IMR-90 (cell line): ENCODE data around the gene OR51F2. TPM values are rescaled to one million over a fixed set of nuclear protein-coding genes. Genes with fewer than 3 reads are reported as not detected.

Source experiments
- ATAC-seq: fragments of 200-7000 bp; cut with Tn5 transposase; 2 replicates; pipeline ENCODE4 v1.9.1; 2020; ENCODE audit warnings: low read depth, mild to moderate bottlenecking, moderate library complexity
- Bru-seq: library from RNA; stranded (reverse); fragments of 400-500 nt; gene quantifications from one replicate; lab custom pipeline; 2021; lab: Mats Ljungman, UMichigan
- BruChase-seq, 2 experiments: library from RNA; stranded (reverse); fragments of 400-500 nt; gene quantifications; one replicate each; lab custom pipeline; 2021; lab: Mats Ljungman, UMichigan
- BruUV-seq: library from RNA; stranded (reverse); fragments of 400-500 nt; replicated peaks from 2 replicates; lab custom pipeline; 2021; lab: Mats Ljungman, UMichigan
- CTCF ChIA-PET: fragments of 300-600 bp; formaldehyde crosslinking; extraction: SDS; loops from one replicate; lab custom pipeline; 2021; ENCODE audit warnings: antibody characterized with exemption; lab: Yijun Ruan, JAX
- POLR2A ChIA-PET: fragments of 300-600 bp; sonication (Branson Sonifier 250); formaldehyde crosslinking; loops from one replicate; lab custom pipeline; 2022; ENCODE audit warnings: antibody characterized with exemption; ENCODE audit not compliant: unreplicated experiment; lab: Charles Lee
- DNase-seq: peaks from one replicate; pipeline ENCODE4 v3.0.0; 2013
- H2AFZ ChIP-seq: replicated peaks from 2 replicates; pipeline ENCODE3; 2013; ENCODE audit warnings: low read length, mild to moderate bottlenecking; ENCODE audit not compliant: poor library complexity
- H2AK5ac ChIP-seq: 2 replicates; pipeline ENCODE4 v1.6.1; 2013; ENCODE audit warnings: low read depth, low read length, inconsistent platforms
- H2AK9ac ChIP-seq: replicated peaks from 2 replicates; pipeline ENCODE3; 2013; ENCODE audit warnings: mild to moderate bottlenecking, low read depth, low read length, moderate library complexity; ENCODE audit not compliant: poor library complexity
- H2BK120ac ChIP-seq: 2 replicates; pipeline ENCODE4 v1.6.1; 2013; ENCODE audit warnings: low read depth, low read length, inconsistent platforms
- H2BK15ac ChIP-seq: 3 replicates; pipeline ENCODE4 v1.6.1; 2013; ENCODE audit warnings: low read depth, low read length, inconsistent platforms
- H2BK20ac ChIP-seq: 2 replicates; pipeline ENCODE4 v1.6.1; 2013; ENCODE audit warnings: low read depth, mild to moderate bottlenecking, inconsistent platforms, low read length, moderate library complexity
- H2BK5ac ChIP-seq: 2 replicates; pipeline ENCODE4 v1.6.1; 2013; ENCODE audit warnings: mild to moderate bottlenecking, low read depth, low read length, inconsistent platforms; ENCODE audit not compliant: poor library complexity, severe bottlenecking
- H3K14ac ChIP-seq: replicated peaks from 2 replicates; pipeline ENCODE4 v1.6.1; 2013; ENCODE audit warnings: low read depth, low read length, inconsistent platforms
- H3K18ac ChIP-seq: 2 replicates; pipeline ENCODE4 v1.6.1; 2013; ENCODE audit warnings: low read depth, low read length, control low read depth
- H3K23ac ChIP-seq: 2 replicates; pipeline ENCODE4 v1.6.1; 2013; ENCODE audit warnings: low read depth, low read length, inconsistent platforms
- H3K27ac ChIP-seq: 2 replicates; pipeline ENCODE4 v1.5.1; 2013; ENCODE audit warnings: mild to moderate bottlenecking, control low read depth, low read length; ENCODE audit not compliant: insufficient read depth
- H3K27me3 ChIP-seq: 2 replicates; pipeline ENCODE4 v1.6.1; 2013; ENCODE audit warnings: low read length; ENCODE audit not compliant: control insufficient read depth, insufficient read depth
- H3K36me3 ChIP-seq: 2 replicates; pipeline ENCODE4 v1.6.1; 2013; ENCODE audit warnings: low read length, mixed read lengths; ENCODE audit not compliant: control insufficient read depth, insufficient read depth
- H3K4ac ChIP-seq: 2 replicates; pipeline ENCODE4 v1.6.1; 2013; ENCODE audit warnings: low read depth, low read length, inconsistent platforms
- H3K4me1 ChIP-seq: 2 replicates; pipeline ENCODE4 v1.6.1; 2013; ENCODE audit warnings: low read length, mixed read lengths; ENCODE audit not compliant: control insufficient read depth, insufficient read depth
- H3K4me2 ChIP-seq: 2 replicates; pipeline ENCODE4 v1.6.1; 2013; ENCODE audit warnings: low read depth, mild to moderate bottlenecking, control low read depth, low read length, moderate library complexity
- H3K4me3 ChIP-seq: 2 replicates; pipeline ENCODE4 v1.5.1; 2013; ENCODE audit warnings: low read depth, mild to moderate bottlenecking, control low read depth, low read length, moderate library complexity; ENCODE audit not compliant: insufficient read depth
- H3K56ac ChIP-seq: 2 replicates; pipeline ENCODE4 v1.6.1; 2013; ENCODE audit warnings: low read length, inconsistent platforms; ENCODE audit not compliant: insufficient read depth; ENCODE audit errors: extremely low read depth
- H3K79me1 ChIP-seq, 2 experiments: 2 replicates each; pipeline ENCODE4 v1.6.1; 2013; ENCODE audit warnings: low read length in 2 of 2, inconsistent platforms in 1 of 2, low read depth in 1 of 2
- H3K9ac ChIP-seq: 2 replicates; pipeline ENCODE4 v1.6.1; 2013; ENCODE audit warnings: low read depth, low read length, control low read depth
- H3K9me1 ChIP-seq: 2 replicates; pipeline ENCODE4 v1.6.1; 2013; ENCODE audit warnings: low read length, inconsistent platforms; ENCODE audit not compliant: insufficient read depth
- H3K9me3 ChIP-seq: 2 replicates; pipeline ENCODE4 v1.6.1; 2013; ENCODE audit warnings: low read length; ENCODE audit not compliant: control insufficient read depth, insufficient read depth
- H4K20me1 ChIP-seq: 2 replicates; pipeline ENCODE4 v1.6.1; 2013; ENCODE audit warnings: low read length, inconsistent platforms; ENCODE audit not compliant: insufficient read depth
- H4K5ac ChIP-seq: 2 replicates; pipeline ENCODE4 v1.6.1; 2013; ENCODE audit warnings: mild to moderate bottlenecking, low read depth, low read length, control low read depth
- H4K8ac ChIP-seq, 2 experiments: 2 replicates each; pipeline ENCODE4 v1.6.1; 2013; ENCODE audit warnings: low read depth in 2 of 2, low read length in 2 of 2, control low read depth in 1 of 2, inconsistent platforms in 1 of 2
- H4K91ac ChIP-seq: 2 replicates; pipeline ENCODE4 v1.6.1; 2013; ENCODE audit warnings: low read depth, low read length, inconsistent platforms; ENCODE audit not compliant: insufficient read depth
- CEBPB ChIP-seq: IDR thresholded peaks from 2 replicates; pipeline ENCODE4 v1.6.1; 2012; ENCODE audit warnings: low read depth, low read length, improper control_type of control experiment
- CHD1 ChIP-seq: IDR thresholded peaks from 2 replicates; pipeline ENCODE4 v1.6.1; 2012; ENCODE audit warnings: low read depth, low read length, improper control_type of control experiment
- CTCF ChIP-seq: conservative IDR thresholded peaks from 2 replicates; pipeline ENCODE4 v1.5.1; 2012; ENCODE audit warnings: mild to moderate bottlenecking, low read depth, low read length, improper control_type of control experiment
- ELK1 ChIP-seq: fragments of 150-350 bp; IDR thresholded peaks from 2 replicates; pipeline ENCODE4 v1.6.1; 2016; ENCODE audit warnings: low read depth, mild to moderate bottlenecking, low read length, moderate library complexity, borderline replicate concordance
- MAZ ChIP-seq: IDR thresholded peaks from 2 replicates; pipeline ENCODE4 v1.6.1; 2012; ENCODE audit warnings: low read depth, mild to moderate bottlenecking, low read length, improper control_type of control experiment, moderate library complexity, borderline replicate concordance
- MXI1 ChIP-seq: IDR thresholded peaks from 2 replicates; pipeline ENCODE4 v1.6.1; 2012; ENCODE audit warnings: low read depth, mild to moderate bottlenecking, low read length, moderate library complexity, borderline replicate concordance
- WGBS, 2 experiments: methylation state at CpG; one replicate each; pipeline versions ENCODE4 v1.1.5 to v1.1.7; 2013; ENCODE audit warnings: missing lambda C conversion rate in 2 of 2; ENCODE audit not compliant: insufficient read length in 1 of 2; ENCODE audit errors: extremely low coverage in 2 of 2; 5-methylcytosine and 5-hydroxymethylcytosine counted together
- dilution Hi-C: fragments of 300-500 bp; cut with HindIII; formaldehyde crosslinking; loops from one replicate; pipeline ENCODE4 v1.14.3; 2018; ENCODE audit warnings: low sequenced_read_pairs; ENCODE audit not compliant: unreplicated experiment
- in situ Hi-C: fragments of 300-500 bp; cut with MboI; formaldehyde crosslinking; loops from 3 replicates; pipeline ENCODE4 v1.14.3; 2019; ENCODE audit warnings: low sequenced_read_pairs, inconsistent platforms, mixed read lengths
- intact Hi-C: fragments of 100-400 bp; cut with micrococcal nuclease; formaldehyde crosslinking; loops from 2 replicates; pipeline ENCODE4 v1.10.0; 2022
- long read RNA-seq: library from polyadenylated mRNA; unstranded; transcript quantifications from one replicate; pipeline ENCODE4 v2.0.0, GENCODE V29; 2021; ENCODE audit not compliant: unreplicated experiment
- polyA plus RNA-seq, 3 experiments: library from polyadenylated mRNA; depleted of rRNA; stranded (reverse); fragments of >200 nt; gene quantifications; 2 replicates each; pipeline ENCODE4 v1.2.3, GENCODE V29; 2012; ENCODE audit warnings: low replicate concordance in 1 of 3
- total RNA-seq: library from RNA; depleted of rRNA; stranded (reverse); fragments of >200 nt; gene quantifications from 2 replicates; pipeline ENCODE4 v1.2.3, GENCODE V29; 2012; rRNA removed

The OR51F2 gene
- total RNA-seq (under 0.01 and 0.18 TPM in 2 replicates), polyA plus RNA-seq (2012; rRNA removed) (not detected in 2 replicates), Bru-seq, nascent RNA (percentile 22 among the genes with signal in this experiment), BruChase-seq, experiment 1, labeled RNA remaining after a 6-hour chase (percentile 40 among the genes with signal in this experiment), BruChase-seq, experiment 2, labeled RNA remaining after a 2-hour chase (percentile 44 among the genes with signal in this experiment)
- not detected in 2 replicates for polyA plus RNA-seq (2012; cell fraction: cytosol; rRNA removed)
- polyA plus RNA-seq (2012; cell fraction: nucleus; rRNA removed; ENCODE audit: low replicate concordance), result 0.07 and 0.19 TPM in 2 replicates
- long read RNA-seq, result 0 reads

GRCh38 chr11:4821021-4821420, at the start of gene OR51F2:
Gene OR51F2, plus strand, starts transcription at chr11:4821321. Its CDS starts 101 bp downstream, at chr11:4821422.
- Histone ChIP-seq H3K36me3 (no peaks in the 10 kb centered on the region), H3K79me1 (no peaks in the 10 kb centered on the region), H3K4me3 (no peak within 1 kb of the TSS), H3K9me1 (no peaks in the 10 kb centered on the region; the same call in 1 of the 2 replicates), H2AK9ac (no peak within 1 kb of the TSS), H4K8ac (no peak within 1 kb of the TSS), H3K14ac (no peak within 1 kb of the TSS), H2BK5ac (no peak within 1 kb of the TSS), H3K4ac (no peak within 1 kb of the TSS), H2AK5ac (no peak within 1 kb of the TSS), H4K5ac (no peak within 1 kb of the TSS), H2BK20ac (no peak within 1 kb of the TSS), H4K91ac (no peak within 1 kb of the TSS), H3K4me2 (no peak within 1 kb of the TSS), H3K9ac (no peak within 1 kb of the TSS), H3K4me1 (no peaks in the 10 kb centered on the region), H3K9me3 (no peaks in the 10 kb centered on the region), H3K18ac (no peak within 1 kb of the TSS), H3K23ac (no peak within 1 kb of the TSS), H4K20me1 (no peaks in the 10 kb centered on the region), H2AFZ (peak within 1 kb of the TSS; percentile 44), H2BK15ac (no peak within 1 kb of the TSS), H2BK120ac (no peak within 1 kb of the TSS), H3K56ac (no peak within 1 kb of the TSS), H3K27ac (no peak within 1 kb of the TSS), H3K27me3 (no peaks in the 10 kb centered on the region; the same call in 1 of the 2 replicates)
- ChIA-PET CTCF (no interaction called here), POLR2A (no interaction called here)
- BruUV-seq, result no TSS peak
- in situ Hi-C loops, result loop anchor here (5.0 kb wide), 1 partner anchor 184 kb away; the partner anchor contains the start of gene OR51D1
- no CpG with 5 or more reads among the region's 1 CpG for WGBS, 2 experiments
- TF ChIP-seq MXI1 (no peak), CEBPB (no peak), CTCF (no peak), MAZ (no peak), CHD1 (no peak), ELK1 (no peak)
- intact Hi-C loops, result loop anchor here (10.0 kb wide), 1 partner anchor 184 kb away; no protein-coding TSS in a partner anchor
- DNase-seq (no peak), ATAC-seq (no peak)
- dilution Hi-C loops, result no loop called here
